ENCODE measurements around the gene EIF4E2.

GRCh38 chr2:232567721-232568120, 17.2 kb downstream of the EIF4E2 start:
- TF ChIP-seq, protein P1, sequence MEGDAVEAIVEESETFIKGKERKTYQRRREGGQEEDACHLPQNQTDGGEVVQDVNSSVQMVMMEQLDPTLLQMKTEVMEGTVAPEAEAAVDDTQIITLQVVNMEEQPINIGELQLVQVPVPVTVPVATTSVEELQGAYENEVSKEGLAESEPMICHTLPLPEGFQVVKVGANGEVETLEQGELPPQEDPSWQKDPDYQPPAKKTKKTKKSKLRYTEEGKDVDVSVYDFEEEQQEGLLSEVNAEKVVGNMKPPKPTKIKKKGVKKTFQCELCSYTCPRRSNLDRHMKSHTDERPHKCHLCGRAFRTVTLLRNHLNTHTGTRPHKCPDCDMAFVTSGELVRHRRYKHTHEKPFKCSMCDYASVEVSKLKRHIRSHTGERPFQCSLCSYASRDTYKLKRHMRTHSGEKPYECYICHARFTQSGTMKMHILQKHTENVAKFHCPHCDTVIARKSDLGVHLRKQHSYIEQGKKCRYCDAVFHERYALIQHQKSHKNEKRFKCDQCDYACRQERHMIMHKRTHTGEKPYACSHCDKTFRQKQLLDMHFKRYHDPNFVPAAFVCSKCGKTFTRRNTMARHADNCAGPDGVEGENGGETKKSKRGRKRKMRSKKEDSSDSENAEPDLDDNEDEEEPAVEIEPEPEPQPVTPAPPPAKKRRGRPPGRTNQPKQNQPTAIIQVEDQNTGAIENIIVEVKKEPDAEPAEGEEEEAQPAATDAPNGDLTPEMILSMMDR (IDR thresholded peaks at IDR 0.05) = no peak
- TF ChIP-seq POLR2A (IDR thresholded peaks at IDR 0.05) = no peak
- no peak for TF ChIP-seq EP300 (IDR thresholded peaks at IDR 0.05)

All from tibial nerve (tissue), 4 donors.